Urothelium cell line (cell line): ENCODE measurements around the gene COL1A1.

Source experiments
- DNase-seq: peaks from one replicate; pipeline ENCODE4 v3.0.0; 2011; ENCODE audit warnings: low spot score, mixed read lengths
- FAIRE-seq: peaks from 2 replicates; lab custom pipeline; 2011; peaks lifted over from hg19 to GRCh38; lab: Jason Lieb, UNC

Gene COL1A1

GRCh38 chr17:50161023-50161910 is 40.2 kb downstream of the COL1A1 start:
- DNase-seq: peak; percentile 99
- peak; percentile 98 for FAIRE-seq

- FAIRE-seq (no peak), DNase-seq (no peak)
Measured at GRCh38 chr17:50157891-50158290, 43.5 kb downstream of the COL1A1 start.

- DNase-seq: no peak
- FAIRE-seq: no peak
Measured at GRCh38 chr17:50155115-50155819, 46.2 kb downstream of the COL1A1 start.

GRCh38 chr17:50154604-50155003 is 46.8 kb downstream of the COL1A1 start:
- FAIRE-seq: no peak
- no peak for DNase-seq

GRCh38 chr17:50153650-50154575 is 47.5 kb downstream of the COL1A1 start:
- no peak for FAIRE-seq
- no peak for DNase-seq

GRCh38 chr17:50152736-50153135 is 48.7 kb downstream of the COL1A1 start:
- FAIRE-seq: no peak
- no peak for DNase-seq

GRCh38 chr17:50151937-50152547 is 49.4 kb downstream of the COL1A1 start:
- peak; percentile 92 for DNase-seq
- peak; percentile 84 for FAIRE-seq

GRCh38 chr17:50151041-50151936 is 50.1 kb downstream of the COL1A1 start:
- FAIRE-seq (peak; percentile 63), DNase-seq (peak; percentile 96)

- DNase-seq (no peak), FAIRE-seq (no peak)
Measured at GRCh38 chr17:50150354-50151040, 50.9 kb downstream of the COL1A1 start, which contains the start of gene PPP1R9B. PPP1R9B (minus strand) TSS chr17:50150677; CDS start chr17:50150513, 164 bp downstream.

GRCh38 chr17:50149417-50150353 is 51.7 kb downstream of the COL1A1 start:
- no peak for DNase-seq
- no peak for FAIRE-seq

GRCh38 chr17:50149091-50149416 is 52.4 kb downstream of the COL1A1 start:
- DNase-seq: no peak
- no peak for FAIRE-seq

- DNase-seq: peak; percentile 82
- FAIRE-seq: peak; percentile 63
Measured at GRCh38 chr17:50148226-50149090, 53.0 kb downstream of the COL1A1 start.

GRCh38 chr17:50147841-50148225 is 53.6 kb downstream of the COL1A1 start:
- no peak for DNase-seq
- FAIRE-seq: no peak

GRCh38 chr17:50146927-50147665 is 54.3 kb downstream of the COL1A1 start:
- DNase-seq (no peak), FAIRE-seq (no peak)

GRCh38 chr17:50146230-50146926 is 55.1 kb downstream of the COL1A1 start:
- DNase-seq (no peak), FAIRE-seq (no peak)
